HG02571 (cell line): ENCODE data around the gene LMF1.
"Not testable (repeated sequence)": the region's sequence is repeated elsewhere in the genome, so short reads cannot be mapped to it uniquely, and the experiment has no call there.

ENCODE experiments used
- ATAC-seq: cut with Tn5 transposase; IDR thresholded peaks from one replicate; pipeline ENCODE4 v1.9.1; 2021; ENCODE audit warnings: mild to moderate bottlenecking, moderate library complexity; ENCODE audit not compliant: unreplicated experiment

LMF1 gene

GRCh38 chr16:898761-899682 is 71.8 kb downstream of the LMF1 start:
- no peak for ATAC-seq

GRCh38 chr16:898216-898615 is 72.6 kb downstream of the LMF1 start:
- no peak for ATAC-seq

DNA sequence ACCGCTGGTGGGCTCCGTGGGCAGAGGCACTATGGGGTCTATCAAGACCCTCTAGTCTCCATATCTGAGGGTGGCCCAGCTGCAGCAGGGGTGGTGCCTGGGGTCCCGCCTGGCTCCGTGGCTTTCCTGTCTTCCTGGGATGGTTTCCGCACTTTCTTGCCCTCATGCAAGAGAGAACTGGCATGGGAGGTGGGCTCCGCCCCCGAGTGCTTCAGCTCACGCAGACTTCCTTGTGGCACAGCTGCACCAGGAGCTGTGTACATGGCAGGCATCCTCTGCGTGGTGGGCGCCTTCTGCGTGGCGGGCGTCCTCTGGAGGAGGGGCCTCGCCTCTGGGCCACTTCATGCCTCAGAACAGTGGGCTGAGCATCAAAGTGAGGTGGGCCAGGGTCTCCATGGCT is 73.1 kb downstream of the LMF1 start:
- no peak for ATAC-seq

DNA sequence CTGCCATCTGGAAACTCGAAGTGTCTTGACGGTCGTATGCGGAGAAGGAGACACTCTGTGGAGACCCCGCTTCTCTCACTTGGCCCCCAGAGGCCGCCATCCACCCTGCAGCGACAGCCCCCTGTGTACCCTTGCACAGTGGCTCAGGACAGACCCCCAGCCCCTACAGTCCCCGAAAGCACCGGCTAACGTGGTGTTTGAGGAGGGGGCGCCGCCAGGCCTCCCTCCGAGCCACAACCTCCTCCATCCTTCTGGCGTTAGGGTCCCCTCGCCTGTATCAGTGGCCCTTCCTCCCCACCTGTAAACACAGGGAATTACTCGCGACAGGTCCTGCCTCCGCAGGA is 73.6 kb downstream of the LMF1 start:
- ATAC-seq = no peak

- no peak for ATAC-seq
Observed at GRCh38 chr16:896261-897199, 74.3 kb downstream of the LMF1 start.

- ATAC-seq = no peak
Observed at GRCh38 chr16:895371-895770, 75.4 kb downstream of the LMF1 start.

- no peak for ATAC-seq
Observed at GRCh38 chr16:894841-895240, 75.9 kb downstream of the LMF1 start.

DNA sequence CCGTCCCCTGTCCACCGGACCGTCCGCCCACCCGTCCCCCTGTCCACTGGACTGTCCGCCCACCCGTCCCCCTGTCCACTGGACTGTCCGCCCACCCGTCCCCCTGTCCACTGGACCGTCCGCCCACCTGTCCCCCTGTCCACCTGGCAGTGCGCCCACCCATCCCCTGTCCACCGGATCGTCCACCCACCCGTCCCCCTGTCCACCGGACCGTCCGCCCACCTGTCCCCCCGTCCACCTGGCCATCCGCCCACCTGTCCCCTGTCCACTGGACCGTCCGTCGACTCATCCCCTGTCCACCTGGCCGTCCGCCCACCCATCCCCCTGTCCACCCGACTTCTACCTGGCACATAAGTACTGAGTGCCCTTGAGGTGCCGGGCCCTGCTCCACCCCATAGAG is 76.6 kb downstream of the LMF1 start:
- no peak for ATAC-seq

DNA sequence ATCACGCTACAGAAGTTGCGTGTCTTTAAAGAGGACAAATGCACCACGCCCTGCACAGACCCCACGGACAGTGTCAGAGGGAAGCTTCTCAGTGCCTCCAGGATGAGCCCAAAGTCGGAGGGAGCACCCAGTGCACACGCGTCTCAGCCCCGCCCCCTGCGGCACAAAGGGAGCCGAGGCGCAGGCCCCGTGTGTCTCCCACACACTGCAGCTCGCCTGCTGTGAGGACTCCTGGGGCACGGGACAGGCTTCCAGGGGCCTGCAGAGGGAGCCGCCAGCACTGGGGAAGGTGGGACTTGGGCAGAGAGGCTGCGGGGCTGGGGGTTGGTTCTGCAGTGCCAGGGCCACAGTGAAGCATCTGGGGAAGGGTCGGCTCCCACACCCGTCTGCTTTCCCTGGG is 77.4 kb downstream of the LMF1 start:
- no peak for ATAC-seq

DNA sequence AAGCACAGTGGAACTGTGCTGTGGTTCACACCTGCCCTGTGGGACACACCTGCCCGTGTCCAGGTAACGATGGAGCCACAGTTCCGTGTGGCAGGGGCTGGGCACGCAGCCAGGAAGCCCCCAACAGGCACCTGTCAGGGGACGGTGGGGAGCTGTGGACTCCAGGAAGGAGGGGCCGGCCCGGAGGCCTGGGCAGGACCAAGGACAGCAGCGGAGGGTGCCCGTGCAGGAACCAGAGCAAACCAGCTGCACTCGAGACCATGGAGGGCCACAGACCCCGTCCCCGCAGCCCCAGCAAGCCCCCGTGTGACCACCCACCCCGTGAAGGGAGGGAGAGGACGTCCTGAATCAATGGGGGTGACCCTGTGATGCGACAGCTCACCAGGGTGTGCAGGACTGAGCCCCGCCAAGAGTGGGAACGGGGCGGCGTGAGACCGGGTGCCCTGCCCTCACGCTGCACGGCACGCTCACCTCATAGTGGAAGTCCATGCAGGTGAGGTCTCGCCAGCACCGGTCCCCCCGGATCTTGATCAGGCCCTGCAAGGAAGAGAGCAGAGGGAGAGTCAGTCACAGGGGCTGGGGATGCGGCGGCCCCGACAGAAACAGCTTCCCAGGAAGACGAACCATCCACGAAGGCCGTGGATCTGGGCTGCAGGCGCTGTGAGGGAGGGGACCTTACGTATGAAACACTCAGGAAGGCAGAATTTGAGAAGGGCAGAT is 78.1 kb downstream of the LMF1 start:
- no peak for ATAC-seq

GRCh38 chr16:892006-892405 is 78.8 kb downstream of the LMF1 start:
- no peak for ATAC-seq

- no peak for ATAC-seq
Observed at GRCh38 chr16:891353-891740, 79.4 kb downstream of the LMF1 start.

- no peak for ATAC-seq
Observed at GRCh38 chr16:890716-891352, 80.0 kb downstream of the LMF1 start.

- ATAC-seq = no peak
Observed at GRCh38 chr16:890217-890616, 80.6 kb downstream of the LMF1 start.

DNA sequence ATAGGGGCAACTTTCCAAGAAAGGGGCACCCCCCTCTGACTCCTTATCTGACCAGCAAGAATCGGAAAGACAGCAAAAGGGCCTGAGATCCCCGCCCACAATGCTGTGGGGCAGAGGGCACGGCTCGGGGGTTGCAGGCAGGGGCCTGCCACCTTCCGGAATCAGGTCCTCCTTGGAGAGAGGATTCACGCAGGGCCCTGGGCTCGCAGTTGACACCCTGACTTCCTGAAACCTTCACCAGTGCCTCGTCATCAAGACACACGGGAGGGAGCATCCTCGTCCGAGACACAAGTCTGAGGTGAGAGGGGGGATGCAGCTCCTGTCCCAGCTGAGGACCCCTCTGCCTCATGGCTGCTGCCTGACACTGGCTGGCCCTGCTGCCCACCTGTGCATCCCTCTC is 81.2 kb downstream of the LMF1 start:
- ATAC-seq = no peak

DNA sequence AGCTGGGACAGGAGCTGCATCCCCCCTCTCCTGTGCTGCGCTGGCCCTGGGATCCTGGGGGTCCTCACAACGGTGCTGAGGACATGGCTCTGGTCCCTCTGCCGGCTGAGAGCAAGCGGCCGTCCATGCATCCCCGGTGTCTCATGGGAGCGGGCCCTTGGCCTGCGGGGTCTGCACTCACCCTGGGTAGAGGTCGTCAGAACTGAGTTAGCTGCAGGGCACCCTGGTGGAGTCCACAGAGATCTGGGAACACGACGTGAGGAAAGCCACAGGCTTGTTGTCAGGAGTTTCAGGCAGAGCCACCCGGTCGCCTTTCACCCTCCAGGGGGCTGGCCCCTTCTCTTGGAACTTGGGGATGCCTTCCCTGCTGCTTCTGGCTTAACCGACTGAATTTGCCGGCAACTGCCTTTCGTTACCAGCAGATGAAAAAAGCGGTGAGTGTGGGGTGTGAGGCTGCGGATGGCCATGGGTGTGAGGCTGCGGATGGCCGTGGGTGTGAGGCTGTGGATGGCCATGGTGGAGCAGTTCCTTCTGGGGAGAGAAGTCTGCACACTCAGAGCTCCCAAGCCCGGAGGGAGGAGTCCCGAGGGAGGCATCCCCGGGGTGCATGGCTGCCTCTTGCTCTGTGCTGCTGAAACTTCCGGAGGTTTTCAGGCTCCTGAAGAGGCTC is 81.7 kb downstream of the LMF1 start:
- no peak for ATAC-seq

- not testable (repeated sequence) for ATAC-seq
Observed at GRCh38 chr16:888456-888855, 82.3 kb downstream of the LMF1 start.

DNA sequence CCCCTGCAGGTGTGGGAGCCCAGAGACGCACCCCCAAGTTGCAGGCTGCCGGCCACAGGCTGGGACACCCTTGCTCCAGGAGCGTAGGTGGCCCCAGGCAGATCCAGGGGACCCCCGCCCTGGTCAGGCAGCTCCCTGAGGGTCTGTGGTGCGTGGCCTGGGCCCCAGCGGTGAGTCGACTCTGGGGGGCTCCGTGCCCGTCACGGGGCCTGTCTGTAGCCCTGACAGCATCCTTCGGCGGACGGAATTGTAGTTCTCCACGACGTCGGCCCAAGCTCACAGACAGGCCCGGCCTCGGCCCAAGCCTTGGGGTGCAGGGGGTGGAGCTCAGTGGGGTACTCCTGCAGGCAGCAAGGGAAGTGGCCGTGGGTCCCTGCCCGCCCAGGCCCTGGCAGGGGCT is 82.9 kb downstream of the LMF1 start:
- ATAC-seq = no peak

- no peak for ATAC-seq
Observed at GRCh38 chr16:886802-887731, 83.7 kb downstream of the LMF1 start.
